ENCODE data around the gene MTMR3.

GRCh38 chr22:30062950-30063349, 180.0 kb downstream of the MTMR3 start:
- TF ChIP-seq POLR2A (IDR thresholded peaks at IDR 0.05) (no peak), CTCF (IDR thresholded peaks at IDR 0.05) (no peak)
